Measurements from ENCODE around the gene PRMT2. TPM values are rescaled to one million over a fixed set of nuclear protein-coding genes. Genes with fewer than 3 reads are reported as not detected.

Gene PRMT2
- polyA plus RNA-seq, 2 of the 4 experiments (the other 2 are of a cell fraction): 69.2 to 75.1 TPM

DNA sequence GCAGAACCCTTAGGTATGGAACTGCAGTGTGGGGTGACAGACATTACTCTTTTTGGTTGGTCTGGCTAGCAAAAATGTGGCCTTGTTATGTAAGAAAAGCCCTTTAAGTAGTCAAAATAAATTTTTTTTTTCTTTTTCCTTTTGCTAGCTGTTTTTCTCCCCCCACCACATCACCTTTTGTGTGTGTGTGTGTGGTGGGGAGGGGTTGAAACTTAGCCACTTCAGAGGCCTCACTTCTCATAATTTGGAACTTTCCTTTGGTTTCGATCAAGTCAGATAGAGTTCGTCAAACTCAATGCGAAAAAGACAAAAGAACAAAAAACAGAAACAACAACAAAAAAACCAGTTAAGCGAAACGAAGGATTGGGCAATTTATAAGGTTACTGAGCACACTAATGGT, 1.9 kb upstream of the PRMT2 start:
- Histone ChIP-seq H3K4me2 (no peak overlapping the region), H3K9me3 (no peaks in the 10 kb centered on the region), H3K4me1 (peaks cover 26% of the 10 kb centered on the region; the same call in 2 of the 3 replicates), H3K4me3 (no peak overlapping the region), H3K27ac (no peak overlapping the region)
- ChIA-PET POLR2A (no interaction called here), CTCF (no interaction called here)
- DNase-seq (ENCODE audit: low read depth in 1 of 2, low spot score in 1 of 2) (no peak), ATAC-seq (no peak), FAIRE-seq (no peak)
- WGBS (ENCODE audit: missing lambda C conversion rate): 94% methylated on average over 5 of the region's 5 CpGs
- no peak for TF ChIP-seq RCOR1 (IDR thresholded peaks at IDR 0.05; ENCODE audit: low read depth, low read length)
- TF ChIP-seq ZC3H11A (IDR thresholded peaks at IDR 0.05): no peak
- TF ChIP-seq, protein P1, sequence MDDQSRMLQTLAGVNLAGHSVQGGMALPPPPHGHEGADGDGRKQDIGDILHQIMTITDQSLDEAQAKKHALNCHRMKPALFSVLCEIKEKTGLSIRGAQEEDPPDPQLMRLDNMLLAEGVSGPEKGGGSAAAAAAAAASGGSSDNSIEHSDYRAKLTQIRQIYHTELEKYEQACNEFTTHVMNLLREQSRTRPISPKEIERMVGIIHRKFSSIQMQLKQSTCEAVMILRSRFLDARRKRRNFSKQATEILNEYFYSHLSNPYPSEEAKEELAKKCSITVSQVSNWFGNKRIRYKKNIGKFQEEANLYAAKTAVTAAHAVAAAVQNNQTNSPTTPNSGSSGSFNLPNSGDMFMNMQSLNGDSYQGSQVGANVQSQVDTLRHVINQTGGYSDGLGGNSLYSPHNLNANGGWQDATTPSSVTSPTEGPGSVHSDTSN (IDR thresholded peaks at IDR 0.05): no peak
- TF ChIP-seq EP300 (IDR thresholded peaks at IDR 0.05): no peak
- TF ChIP-seq RNF2 (IDR thresholded peaks at IDR 0.05; ENCODE audit: borderline replicate concordance, low read depth): no peak
- no peak for TF ChIP-seq RFX5 (IDR thresholded peaks at IDR 0.05)
- TF ChIP-seq NFE2L2 (conservative IDR thresholded peaks at IDR 0.05; ENCODE audit: low read length): no peak
- no peak for TF ChIP-seq SREBF2 (IDR thresholded peaks at IDR 0.05)
- TF ChIP-seq, protein P2, sequence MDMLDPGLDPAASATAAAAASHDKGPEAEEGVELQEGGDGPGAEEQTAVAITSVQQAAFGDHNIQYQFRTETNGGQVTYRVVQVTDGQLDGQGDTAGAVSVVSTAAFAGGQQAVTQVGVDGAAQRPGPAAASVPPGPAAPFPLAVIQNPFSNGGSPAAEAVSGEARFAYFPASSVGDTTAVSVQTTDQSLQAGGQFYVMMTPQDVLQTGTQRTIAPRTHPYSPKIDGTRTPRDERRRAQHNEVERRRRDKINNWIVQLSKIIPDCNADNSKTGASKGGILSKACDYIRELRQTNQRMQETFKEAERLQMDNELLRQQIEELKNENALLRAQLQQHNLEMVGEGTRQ (IDR thresholded peaks at IDR 0.05): no peak
- TF ChIP-seq RAD21 (conservative IDR thresholded peaks at IDR 0.05 in 1 of 2, IDR thresholded peaks at IDR 0.05 in 1 of 2): no peak
- TF ChIP-seq MAFK (IDR thresholded peaks at IDR 0.05; ENCODE audit: partially characterized antibody): no peak
- TF ChIP-seq, protein P3, sequence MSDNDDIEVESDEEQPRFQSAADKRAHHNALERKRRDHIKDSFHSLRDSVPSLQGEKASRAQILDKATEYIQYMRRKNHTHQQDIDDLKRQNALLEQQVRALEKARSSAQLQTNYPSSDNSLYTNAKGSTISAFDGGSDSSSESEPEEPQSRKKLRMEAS (IDR thresholded peaks at IDR 0.05): no peak
- TF ChIP-seq CHD4 (IDR thresholded peaks at IDR 0.05; ENCODE audit: borderline replicate concordance): no peak
- no peak for TF ChIP-seq HOXB5 (CRISPR knock-in tag; IDR thresholded peaks at IDR 0.05)
- TF ChIP-seq, protein P4, sequence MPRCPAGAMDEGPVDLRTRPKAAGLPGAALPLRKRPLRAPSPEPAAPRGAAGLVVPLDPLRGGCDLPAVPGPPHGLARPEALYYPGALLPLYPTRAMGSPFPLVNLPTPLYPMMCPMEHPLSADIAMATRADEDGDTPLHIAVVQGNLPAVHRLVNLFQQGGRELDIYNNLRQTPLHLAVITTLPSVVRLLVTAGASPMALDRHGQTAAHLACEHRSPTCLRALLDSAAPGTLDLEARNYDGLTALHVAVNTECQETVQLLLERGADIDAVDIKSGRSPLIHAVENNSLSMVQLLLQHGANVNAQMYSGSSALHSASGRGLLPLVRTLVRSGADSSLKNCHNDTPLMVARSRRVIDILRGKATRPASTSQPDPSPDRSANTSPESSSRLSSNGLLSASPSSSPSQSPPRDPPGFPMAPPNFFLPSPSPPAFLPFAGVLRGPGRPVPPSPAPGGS (IDR thresholded peaks at IDR 0.05): no peak
- TF ChIP-seq, protein P5, sequence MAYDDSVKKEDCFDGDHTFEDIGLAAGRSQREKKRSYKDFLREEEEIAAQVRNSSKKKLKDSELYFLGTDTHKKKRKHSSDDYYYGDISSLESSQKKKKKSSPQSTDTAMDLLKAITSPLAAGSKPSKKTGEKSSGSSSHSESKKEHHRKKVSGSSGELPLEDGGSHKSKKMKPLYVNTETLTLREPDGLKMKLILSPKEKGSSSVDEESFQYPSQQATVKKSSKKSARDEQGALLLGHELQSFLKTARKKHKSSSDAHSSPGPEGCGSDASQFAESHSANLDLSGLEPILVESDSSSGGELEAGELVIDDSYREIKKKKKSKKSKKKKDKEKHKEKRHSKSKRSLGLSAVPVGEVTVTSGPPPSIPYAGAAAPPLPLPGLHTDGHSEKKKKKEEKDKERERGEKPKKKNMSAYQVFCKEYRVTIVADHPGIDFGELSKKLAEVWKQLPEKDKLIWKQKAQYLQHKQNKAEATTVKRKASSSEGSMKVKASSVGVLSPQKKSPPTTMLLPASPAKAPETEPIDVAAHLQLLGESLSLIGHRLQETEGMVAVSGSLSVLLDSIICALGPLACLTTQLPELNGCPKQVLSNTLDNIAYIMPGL (CRISPR knock-in tag; IDR thresholded peaks at IDR 0.05; ENCODE audit: borderline replicate concordance): no peak

DNA sequence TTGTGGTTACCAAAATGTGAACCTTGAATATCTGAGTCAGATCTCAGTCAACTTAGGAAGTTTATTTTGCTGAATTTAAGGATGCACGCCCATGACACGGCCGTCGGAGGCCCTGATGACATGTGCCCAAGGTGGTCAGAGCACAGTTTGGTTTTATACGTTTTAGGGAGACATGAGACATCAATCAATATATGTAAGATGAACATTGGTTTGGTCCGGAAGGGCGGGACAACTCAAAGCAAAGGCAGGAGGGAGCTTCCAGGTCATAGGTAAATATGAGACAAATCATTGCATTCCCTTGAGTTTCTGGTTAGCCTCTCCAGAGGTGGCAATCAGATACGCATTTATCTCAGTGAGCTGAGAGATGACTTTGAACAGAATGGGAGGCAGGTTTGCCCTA, 1.0 kb upstream of the PRMT2 start:
- DNase-seq (ENCODE audit: low read depth in 1 of 2, low spot score in 1 of 2) (no peak), FAIRE-seq (no peak), ATAC-seq (no peak)
- TF ChIP-seq MAFK (IDR thresholded peaks at IDR 0.05; ENCODE audit: partially characterized antibody): no peak
- no peak for TF ChIP-seq NPAS2 (CRISPR knock-in tag; IDR thresholded peaks at IDR 0.05; ENCODE audit: borderline replicate concordance)
- TF ChIP-seq POLR2A (IDR thresholded peaks at IDR 0.05; ENCODE audit: low read length): no peak
- TF ChIP-seq SREBF2 (IDR thresholded peaks at IDR 0.05): no peak
- TF ChIP-seq JUNB (IDR thresholded peaks at IDR 0.05): no peak
- TF ChIP-seq, protein P6, sequence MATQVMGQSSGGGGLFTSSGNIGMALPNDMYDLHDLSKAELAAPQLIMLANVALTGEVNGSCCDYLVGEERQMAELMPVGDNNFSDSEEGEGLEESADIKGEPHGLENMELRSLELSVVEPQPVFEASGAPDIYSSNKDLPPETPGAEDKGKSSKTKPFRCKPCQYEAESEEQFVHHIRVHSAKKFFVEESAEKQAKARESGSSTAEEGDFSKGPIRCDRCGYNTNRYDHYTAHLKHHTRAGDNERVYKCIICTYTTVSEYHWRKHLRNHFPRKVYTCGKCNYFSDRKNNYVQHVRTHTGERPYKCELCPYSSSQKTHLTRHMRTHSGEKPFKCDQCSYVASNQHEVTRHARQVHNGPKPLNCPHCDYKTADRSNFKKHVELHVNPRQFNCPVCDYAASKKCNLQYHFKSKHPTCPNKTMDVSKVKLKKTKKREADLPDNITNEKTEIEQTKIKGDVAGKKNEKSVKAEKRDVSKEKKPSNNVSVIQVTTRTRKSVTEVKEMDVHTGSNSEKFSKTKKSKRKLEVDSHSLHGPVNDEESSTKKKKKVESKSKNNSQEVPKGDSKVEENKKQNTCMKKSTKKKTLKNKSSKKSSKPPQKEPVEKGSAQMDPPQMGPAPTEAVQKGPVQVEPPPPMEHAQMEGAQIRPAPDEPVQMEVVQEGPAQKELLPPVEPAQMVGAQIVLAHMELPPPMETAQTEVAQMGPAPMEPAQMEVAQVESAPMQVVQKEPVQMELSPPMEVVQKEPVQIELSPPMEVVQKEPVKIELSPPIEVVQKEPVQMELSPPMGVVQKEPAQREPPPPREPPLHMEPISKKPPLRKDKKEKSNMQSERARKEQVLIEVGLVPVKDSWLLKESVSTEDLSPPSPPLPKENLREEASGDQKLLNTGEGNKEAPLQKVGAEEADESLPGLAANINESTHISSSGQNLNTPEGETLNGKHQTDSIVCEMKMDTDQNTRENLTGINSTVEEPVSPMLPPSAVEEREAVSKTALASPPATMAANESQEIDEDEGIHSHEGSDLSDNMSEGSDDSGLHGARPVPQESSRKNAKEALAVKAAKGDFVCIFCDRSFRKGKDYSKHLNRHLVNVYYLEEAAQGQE (IDR thresholded peaks at IDR 0.05): no peak
- TF ChIP-seq RFX5 (IDR thresholded peaks at IDR 0.05): no peak
- TF ChIP-seq RNF2 (IDR thresholded peaks at IDR 0.05; ENCODE audit: borderline replicate concordance, low read depth): no peak
- no peak for TF ChIP-seq HDAC2 (IDR thresholded peaks at IDR 0.05)
- TF ChIP-seq CBX2 (IDR thresholded peaks at IDR 0.05; ENCODE audit: borderline replicate concordance, low read depth): no peak
- TF ChIP-seq ESRRA (IDR thresholded peaks at IDR 0.05; ENCODE audit: borderline replicate concordance, low read length): no peak
- TF ChIP-seq, protein P3 (IDR thresholded peaks at IDR 0.05): no peak
- TF ChIP-seq RCOR1 (IDR thresholded peaks at IDR 0.05; ENCODE audit: low read depth, low read length): no peak
- TF ChIP-seq NFE2L2 (conservative IDR thresholded peaks at IDR 0.05; ENCODE audit: low read length): no peak
- TF ChIP-seq HEYL (CRISPR knock-in tag; IDR thresholded peaks at IDR 0.05): no peak
- no peak for TF ChIP-seq ZSCAN20 (CRISPR knock-in tag; IDR thresholded peaks at IDR 0.05)
- TF ChIP-seq RAD21 (conservative IDR thresholded peaks at IDR 0.05 in 1 of 2, IDR thresholded peaks at IDR 0.05 in 1 of 2): no peak
- Histone ChIP-seq H3K4me2 (peak overlapping the region; percentile 78), H3K9me3 (no peaks in the 10 kb centered on the region), H3K4me1 (peaks cover 33% of the 10 kb centered on the region; the same call in 2 of the 3 replicates), H3K4me3 (no peak overlapping the region; the same call in 2 of the 3 replicates), H3K27ac (peak overlapping the region; percentile 91 to 92; a peak in 5 of 6 replicates)
- ChIA-PET POLR2A (interaction anchor here (2.0 kb wide), 1 partner anchor 13 kb away, joined by 8 read pairs; no protein-coding TSS in a partner anchor), CTCF (interaction anchor here (1.0 kb wide), 1 partner anchor 10 kb away, joined by 3 read pairs; no protein-coding TSS in a partner anchor)
- 96% methylated on average over 4 of the region's 8 CpGs for WGBS (ENCODE audit: missing lambda C conversion rate)

Measured in A549 (cell line).